ENCODE measurements around the gene GRAMD2A. TPM values are rescaled to one million over a fixed set of nuclear protein-coding genes. Genes with fewer than 3 reads are reported as not detected.

GRAMD2A gene
- total RNA-seq, 4 donors from 2014 or later = 3.6 to 13.1 (median 9.0) TPM

DNA sequence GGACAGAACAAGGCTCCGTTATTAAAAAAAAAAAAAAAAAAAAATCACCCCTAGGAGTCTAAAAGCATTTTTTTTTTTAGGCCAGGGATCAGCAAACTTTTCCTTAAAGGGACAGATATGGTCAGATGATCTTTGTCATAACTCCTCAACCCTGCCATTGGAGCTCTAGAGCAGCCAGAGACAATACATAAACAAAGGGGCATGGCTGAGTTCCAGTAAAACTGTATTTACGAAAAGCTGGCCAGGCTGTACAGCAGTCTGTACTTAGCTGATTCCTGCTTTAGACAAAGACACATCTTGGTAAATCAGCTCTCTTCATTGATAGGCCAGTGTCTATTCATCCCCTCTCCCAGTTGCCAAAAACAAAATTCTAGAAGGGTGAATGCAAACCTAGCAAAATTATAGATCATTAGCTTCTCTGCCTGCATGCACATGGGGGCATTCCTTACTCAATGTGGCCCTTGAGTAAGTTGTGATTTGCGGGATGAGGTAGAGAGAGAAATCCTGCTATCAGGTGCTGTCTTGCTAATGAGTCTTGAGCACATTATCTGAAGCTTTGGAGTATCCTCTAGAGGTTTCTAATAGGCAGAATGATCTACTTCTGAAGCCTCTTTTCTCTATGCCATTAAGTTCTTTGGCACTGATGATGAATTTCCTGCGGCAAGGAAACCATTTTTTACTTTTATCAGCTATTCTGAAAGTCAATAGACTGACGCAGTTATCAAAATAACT lies 44.2 kb downstream of the GRAMD2A start:
- no peaks in the 10 kb centered on the region for H3K9me3 ChIP-seq
- WGBS = 76% methylated on average over 5 of the region's 5 CpGs
- DNase-seq (ENCODE audit: low spot score in 2 of 2) = no peak
- no peaks in the 10 kb centered on the region for H3K36me3 ChIP-seq
- H3K27me3 ChIP-seq = no peaks in the 10 kb centered on the region
- TF ChIP-seq, protein P1, sequence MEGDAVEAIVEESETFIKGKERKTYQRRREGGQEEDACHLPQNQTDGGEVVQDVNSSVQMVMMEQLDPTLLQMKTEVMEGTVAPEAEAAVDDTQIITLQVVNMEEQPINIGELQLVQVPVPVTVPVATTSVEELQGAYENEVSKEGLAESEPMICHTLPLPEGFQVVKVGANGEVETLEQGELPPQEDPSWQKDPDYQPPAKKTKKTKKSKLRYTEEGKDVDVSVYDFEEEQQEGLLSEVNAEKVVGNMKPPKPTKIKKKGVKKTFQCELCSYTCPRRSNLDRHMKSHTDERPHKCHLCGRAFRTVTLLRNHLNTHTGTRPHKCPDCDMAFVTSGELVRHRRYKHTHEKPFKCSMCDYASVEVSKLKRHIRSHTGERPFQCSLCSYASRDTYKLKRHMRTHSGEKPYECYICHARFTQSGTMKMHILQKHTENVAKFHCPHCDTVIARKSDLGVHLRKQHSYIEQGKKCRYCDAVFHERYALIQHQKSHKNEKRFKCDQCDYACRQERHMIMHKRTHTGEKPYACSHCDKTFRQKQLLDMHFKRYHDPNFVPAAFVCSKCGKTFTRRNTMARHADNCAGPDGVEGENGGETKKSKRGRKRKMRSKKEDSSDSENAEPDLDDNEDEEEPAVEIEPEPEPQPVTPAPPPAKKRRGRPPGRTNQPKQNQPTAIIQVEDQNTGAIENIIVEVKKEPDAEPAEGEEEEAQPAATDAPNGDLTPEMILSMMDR (IDR thresholded peaks at IDR 0.05) = no peak
- TF ChIP-seq POLR2AphosphoS5 (IDR thresholded peaks at IDR 0.05) = no peak
- no peak for TF ChIP-seq EP300 (IDR thresholded peaks at IDR 0.05)
- no peak for TF ChIP-seq POLR2A (IDR thresholded peaks at IDR 0.05)
- H3K4me1 ChIP-seq = peaks cover 19% of the 10 kb centered on the region
- H3K4me3 ChIP-seq = no peak overlapping the region
- no peak overlapping the region for H3K27ac ChIP-seq

DNA sequence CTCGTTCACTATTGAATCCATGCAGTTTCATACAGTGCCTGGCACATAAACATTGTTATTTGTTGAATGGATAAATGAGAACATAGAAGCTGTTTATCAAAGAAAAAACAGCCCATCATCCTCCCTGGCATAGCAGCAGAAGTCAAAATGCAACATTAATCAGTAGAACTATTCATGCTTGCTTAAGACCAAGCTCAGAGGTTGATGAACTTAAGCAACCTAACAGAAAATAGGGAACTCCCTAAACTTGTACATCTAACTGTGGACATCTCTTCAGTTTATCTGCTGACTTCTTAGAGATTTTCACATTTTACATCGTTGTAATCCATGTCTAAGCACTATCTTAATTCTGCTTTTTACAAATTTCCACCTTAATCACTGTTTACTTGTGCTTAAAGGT lies 50.2 kb downstream of the GRAMD2A start:
- H3K4me3 ChIP-seq = no peak overlapping the region
- no peaks in the 10 kb centered on the region for H3K27me3 ChIP-seq
- no peaks in the 10 kb centered on the region for H3K9me3 ChIP-seq
- TF ChIP-seq EP300 (IDR thresholded peaks at IDR 0.05) (no peak), POLR2A (IDR thresholded peaks at IDR 0.05) (no peak), POLR2AphosphoS5 (IDR thresholded peaks at IDR 0.05) (no peak)
- TF ChIP-seq, protein P1 (IDR thresholded peaks at IDR 0.05) = no peak
- H3K36me3 ChIP-seq = no peaks in the 10 kb centered on the region
- no peaks in the 10 kb centered on the region for H3K4me1 ChIP-seq
- 87% methylated on average over 2 of the region's 2 CpGs for WGBS
- no peak overlapping the region for H3K27ac ChIP-seq
- no peak for DNase-seq (ENCODE audit: low spot score in 2 of 2)

DNA sequence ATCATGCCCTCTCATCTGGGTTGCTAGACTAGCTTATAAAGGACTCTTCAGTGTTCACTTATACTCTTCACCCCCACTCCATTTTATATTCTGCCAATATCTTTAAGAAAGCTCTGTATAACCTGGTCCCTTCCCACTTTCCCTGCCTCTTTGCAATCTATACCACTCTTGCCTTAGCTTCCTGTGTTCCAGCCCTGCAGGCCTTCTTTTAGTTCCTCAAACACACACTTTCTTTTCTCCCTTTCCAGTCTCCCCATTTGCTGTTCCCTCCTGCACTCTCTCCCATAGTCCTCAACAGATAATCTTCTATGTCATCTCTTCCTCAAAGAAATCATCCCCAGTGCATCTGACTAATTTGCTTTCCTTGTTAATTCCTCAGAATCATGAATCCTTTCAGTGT lies 50.7 kb downstream of the GRAMD2A start:
- Histone ChIP-seq H3K4me3 (no peak overlapping the region), H3K9me3 (no peaks in the 10 kb centered on the region), H3K36me3 (no peaks in the 10 kb centered on the region), H3K27ac (no peak overlapping the region), H3K27me3 (no peaks in the 10 kb centered on the region), H3K4me1 (no peaks in the 10 kb centered on the region)
- no peak for DNase-seq (ENCODE audit: low spot score in 2 of 2)
- no peak for TF ChIP-seq POLR2AphosphoS5 (IDR thresholded peaks at IDR 0.05)
- TF ChIP-seq EP300 (IDR thresholded peaks at IDR 0.05) = no peak
- TF ChIP-seq POLR2A (IDR thresholded peaks at IDR 0.05) = no peak
- TF ChIP-seq, protein P1 (IDR thresholded peaks at IDR 0.05) = no peak

DNA sequence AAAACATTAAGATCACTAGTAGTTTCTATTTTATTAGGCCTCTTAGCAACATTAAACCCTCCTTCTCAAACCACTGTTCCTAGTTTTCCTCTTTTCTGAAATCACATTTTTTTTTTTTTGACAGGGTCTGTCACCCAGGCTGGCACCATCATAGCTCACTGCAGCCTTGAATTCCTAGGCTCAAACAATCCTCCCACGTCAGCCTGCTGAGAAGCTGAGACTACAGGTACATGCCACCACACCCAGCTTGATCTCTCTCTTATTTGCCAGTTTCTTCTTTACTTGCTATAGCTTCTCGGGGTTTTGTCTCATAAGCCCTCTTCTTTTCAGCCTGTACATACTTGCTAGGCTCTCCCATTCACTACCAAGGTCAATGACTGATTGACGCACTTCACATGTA lies 51.4 kb downstream of the GRAMD2A start:
- Histone ChIP-seq H3K4me3 (no peak overlapping the region), H3K27me3 (no peaks in the 10 kb centered on the region), H3K4me1 (no peaks in the 10 kb centered on the region), H3K27ac (no peak overlapping the region), H3K36me3 (no peaks in the 10 kb centered on the region), H3K9me3 (no peaks in the 10 kb centered on the region)
- no peak for DNase-seq (ENCODE audit: low spot score in 2 of 2)
- no peak for TF ChIP-seq EP300 (IDR thresholded peaks at IDR 0.05)
- no peak for TF ChIP-seq POLR2A (IDR thresholded peaks at IDR 0.05)
- no peak for TF ChIP-seq POLR2AphosphoS5 (IDR thresholded peaks at IDR 0.05)
- TF ChIP-seq, protein P1 (IDR thresholded peaks at IDR 0.05) = no peak
- 63% methylated on average over 3 of the region's 3 CpGs for WGBS

DNA sequence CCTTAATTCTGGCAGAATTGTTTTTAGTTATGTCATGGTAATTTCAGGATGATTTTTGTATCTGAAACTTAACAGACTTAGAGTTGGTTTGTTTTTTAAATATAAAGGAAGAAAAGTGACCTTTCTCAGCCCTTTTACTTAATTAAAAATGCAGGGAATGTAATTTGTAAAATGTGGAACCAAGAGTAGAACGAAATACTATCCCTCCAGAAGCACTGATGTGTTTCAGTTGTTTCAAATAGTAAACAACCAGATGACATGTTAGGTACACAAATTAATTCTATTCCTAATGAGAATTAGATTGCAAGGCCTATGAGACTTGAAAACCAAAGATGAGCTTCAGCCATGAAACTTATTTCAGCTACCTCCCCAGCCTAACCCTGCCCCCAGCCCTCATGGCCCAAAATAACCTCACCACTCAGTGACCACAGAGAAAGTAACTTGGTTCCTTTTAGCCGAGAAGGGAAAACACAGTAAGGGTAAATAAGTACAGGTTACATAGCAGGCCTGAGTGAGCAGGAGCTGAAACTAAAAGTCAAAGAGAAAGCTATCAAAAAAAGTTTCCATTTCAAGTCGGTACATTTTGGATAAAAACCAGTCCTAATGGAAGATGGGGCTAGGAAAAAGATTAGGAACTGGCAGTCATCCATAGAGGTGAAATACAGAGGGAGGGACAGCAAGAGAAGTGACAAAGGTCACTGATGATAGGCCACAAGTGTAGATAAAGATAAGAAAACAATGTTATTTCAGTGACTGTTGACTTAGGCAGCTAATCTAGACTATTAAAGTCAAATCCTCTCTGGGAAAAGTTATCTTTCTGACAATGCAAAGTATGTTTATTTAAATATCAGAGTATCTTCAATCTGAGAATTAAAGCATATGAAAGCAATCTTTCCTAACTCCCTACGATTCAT lies 56.2 kb downstream of the GRAMD2A start:
- WGBS = 78% methylated on average over 4 of the region's 4 CpGs
- H3K27ac ChIP-seq = no peak overlapping the region
- no peak for DNase-seq (ENCODE audit: low spot score in 2 of 2)
- H3K4me3 ChIP-seq = no peak overlapping the region
- H3K36me3 ChIP-seq = peaks cover 8% of the 10 kb centered on the region
- H3K9me3 ChIP-seq = no peaks in the 10 kb centered on the region
- TF ChIP-seq, protein P1 (IDR thresholded peaks at IDR 0.05) = no peak
- TF ChIP-seq EP300 (IDR thresholded peaks at IDR 0.05) (no peak), POLR2AphosphoS5 (IDR thresholded peaks at IDR 0.05) (no peak), POLR2A (IDR thresholded peaks at IDR 0.05) (no peak)
- no peaks in the 10 kb centered on the region for H3K27me3 ChIP-seq
- no peaks in the 10 kb centered on the region for H3K4me1 ChIP-seq
